Smooth muscle cell of the pulmonary artery (primary cell): Measurements from ENCODE around the gene TEX14. TPM values are rescaled to one million over a fixed set of nuclear protein-coding genes. Genes with fewer than 3 reads are reported as not detected.

ENCODE experiments used
- total RNA-seq: library from RNA; depleted of rRNA; stranded (reverse); fragments of >200 nt; gene quantifications from 2 replicates; pipeline ENCODE4 v1.2.3, GENCODE V29; 2014

TEX14 gene
- total RNA-seq, result 0.03 and 0.07 TPM in 2 replicates

GRCh38 chr17:58691701-58692238 lies at the start of gene TEX14:
TSS of gene TEX14 (minus strand) at chr17:58692045. CDS start at chr17:58652001, 40,044 bp downstream.

GRCh38 chr17:58692239-58693055 lies 602 bp upstream of the TEX14 start, which contains the start of gene RAD51C:
TSS of gene RAD51C (plus strand) at chr17:58692602. CDS start at chr17:58692644, 42 bp downstream.

GRCh38 chr17:58513965-58514769 lies 177.7 kb downstream of the TEX14 start, which contains the start of gene MTMR4:
TSS of gene MTMR4 (minus strand) at chr17:58514638. CDS start at chr17:58514407, 231 bp downstream.

Other genes with a start within 250 kb of the TEX14 start
- gene HSF5, start 203.6 kb downstream of the TEX14 start, total RNA-seq, result not detected in 2 replicates
- 53.8 and 76.7 TPM in 2 replicates for gene MTMR4, start 177.4 kb downstream of the TEX14 start, total RNA-seq
- 26.4 and 27.0 TPM in 2 replicates for gene RAD51C, start 557 bp upstream of the TEX14 start, total RNA-seq
- 0.07 and 0.13 TPM in 2 replicates for gene PPM1E, start 63.8 kb upstream of the TEX14 start, total RNA-seq